BLaER1 treated with 17β-estradiol and CSF1 and Interleukin-3, amounts not matched to agents 10 nM and 100 nM (cell line): ENCODE data around the gene CPED1.

Source experiments
- H3K27ac ChIP-seq, 11 experiments: shearing (Covaris generic); formaldehyde crosslinking; 2 replicates each; pipeline ENCODE4 v1.8.1; 2022
- H3K27me3 ChIP-seq, 11 experiments: shearing (Covaris generic); formaldehyde crosslinking; 2 replicates each; pipeline ENCODE4 v1.8.1; 2022
- H3K36me3 ChIP-seq, 11 experiments: shearing (Covaris generic); formaldehyde crosslinking; 2 replicates each; pipeline ENCODE4 v1.8.1; 2022
- H3K4me1 ChIP-seq, 10 experiments: shearing (Covaris generic); formaldehyde crosslinking; 2 replicates each; pipeline ENCODE4 v1.8.1; 2022
- H3K4me2 ChIP-seq, 11 experiments: shearing (Covaris generic); formaldehyde crosslinking; 2 replicates each; pipeline ENCODE4 v1.8.1; 2022
- H3K4me3 ChIP-seq, 10 experiments: shearing (Covaris generic); formaldehyde crosslinking; 2 replicates each; pipeline ENCODE4 v1.8.1; 2022
- H3K9ac ChIP-seq, 11 experiments: shearing (Covaris generic); formaldehyde crosslinking; 2 replicates each; pipeline ENCODE4 v1.8.1; 2022
- H3K9me3 ChIP-seq, 11 experiments: shearing (Covaris generic); formaldehyde crosslinking; replicated peaks in 1 of 11; 2 replicates each; pipeline ENCODE4 v1.8.1; 2022
- H4K20me1 ChIP-seq, 11 experiments: shearing (Covaris generic); formaldehyde crosslinking; 2 replicates each; pipeline ENCODE4 v1.8.1; 2022
- Cebpa-rat ChIP-seq, 11 experiments: shearing (Covaris generic); IDR thresholded peaks; 2 replicates each; pipeline ENCODE4 v1.8.1; 2022

Gene CPED1

DNA sequence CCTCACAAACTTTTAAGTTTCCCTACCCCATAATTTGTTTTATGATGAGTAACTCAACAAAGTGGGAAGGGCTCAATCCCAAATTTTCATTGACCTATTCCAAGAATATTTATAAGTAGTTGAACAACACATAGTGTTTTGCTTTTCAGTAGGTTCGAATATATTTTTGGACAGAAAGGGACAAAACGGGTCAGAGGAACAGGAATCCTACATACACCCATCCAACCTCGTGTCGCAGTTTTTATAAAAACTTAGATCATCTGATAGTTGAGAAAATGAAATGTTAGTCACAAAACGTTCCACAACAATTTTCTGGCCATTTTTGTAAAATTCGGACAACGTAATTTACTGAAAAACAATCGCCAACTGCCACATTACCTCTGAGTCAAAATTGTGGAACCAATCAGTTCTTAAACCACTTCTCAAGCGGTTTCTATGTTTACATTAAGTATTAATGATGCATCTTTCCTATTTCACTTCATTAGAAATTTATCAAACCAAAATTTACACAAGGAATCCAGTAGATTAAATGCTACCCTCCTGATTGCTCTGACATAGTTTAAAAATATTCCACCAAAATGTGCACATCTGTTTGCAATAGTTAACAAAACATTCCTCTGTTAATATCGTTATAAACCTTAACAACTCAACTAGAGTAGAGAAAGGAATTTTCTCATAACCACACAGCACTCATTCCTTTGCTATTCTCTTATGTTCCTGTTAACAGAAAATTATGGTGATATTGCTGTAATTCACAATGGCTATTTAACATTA lies 346.6 kb downstream of the CPED1 start:
- Histone ChIP-seq H3K4me1 (peaks cover 13 to 34% (median 22%) of the 10 kb centered on the region in 10 experiments; a peak in 19 of 20 replicates), H3K36me3 (peaks cover 0 to 70% (median 31%) of the 10 kb centered on the region in 11 experiments; a peak in 13 of 22 replicates), H3K27me3 (peaks cover 69 to 89% (median 78%) of the 10 kb centered on the region in 11 experiments)

DNA sequence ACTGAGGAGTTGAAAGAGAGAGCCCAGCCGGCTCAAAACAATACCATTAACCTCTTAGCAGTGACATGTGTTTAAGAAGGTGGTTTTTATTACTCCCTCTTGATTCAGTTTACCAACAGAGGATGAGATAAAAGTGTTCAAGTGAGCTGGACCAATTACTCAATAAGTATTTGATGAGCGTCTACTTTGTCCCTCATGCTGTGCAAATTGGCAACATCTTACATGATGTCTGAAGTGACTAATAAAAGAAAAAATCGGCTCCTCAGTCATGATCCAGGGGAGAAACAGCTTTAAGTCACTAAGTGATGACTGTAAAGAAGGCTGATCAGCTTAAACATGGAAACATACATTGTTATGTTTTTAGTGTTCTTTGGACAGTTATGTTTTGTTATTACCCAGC lies 348.1 kb downstream of the CPED1 start:
- Histone ChIP-seq H3K9ac (peak overlapping the region in 10 of 11 experiments; percentile 24 to 80 (median 69); a peak in 19 of 22 replicates), H3K9me3 (no peaks in the 10 kb centered on the region), H3K27me3 (peaks cover 54 to 74% (median 63%) of the 10 kb centered on the region in 11 experiments)

More for the DNA sequence above, 346.6 kb downstream of the CPED1 start:
- peak overlapping the region; percentile 37 to 74 (median 63) for H3K4me2 ChIP-seq
- peak overlapping the region; percentile 72 to 81 (median 78) for H3K9ac ChIP-seq
- no peak for TF ChIP-seq Cebpa-rat (IDR thresholded peaks at IDR 0.05)
- peak overlapping the region; percentile 52 to 82 (median 77) for H3K27ac ChIP-seq
- H3K4me3 ChIP-seq: peak overlapping the region; percentile 29 to 75 (median 55)
- H4K20me1 ChIP-seq: peaks cover 0 to 62% (median 7%) of the 10 kb centered on the region in 11 experiments; a peak in 15 of 22 replicates
- H3K9me3 ChIP-seq: no peaks in the 10 kb centered on the region

GRCh38 chr7:121337398-121337797 lies 348.9 kb downstream of the CPED1 start:
- H3K4me1 ChIP-seq: peaks cover 13 to 39% (median 30%) of the 10 kb centered on the region in 10 experiments; a peak in 19 of 20 replicates
- peak overlapping the region in 5 of 10 experiments; percentile 29 to 75 (median 52); a peak in 7 of 20 replicates for H3K4me3 ChIP-seq
- H3K36me3 ChIP-seq: peaks cover 0 to 67% (median 30%) of the 10 kb centered on the region in 11 experiments; a peak in 19 of 22 replicates
- H3K9ac ChIP-seq: peak overlapping the region in 9 of 11 experiments; percentile 9 to 80 (median 70); a peak in 14 of 22 replicates
- no peak for TF ChIP-seq Cebpa-rat (IDR thresholded peaks at IDR 0.05)
- H4K20me1 ChIP-seq: peaks cover 0 to 39% (median 0%) of the 10 kb centered on the region in 11 experiments; a peak in 6 of 22 replicates
- H3K4me2 ChIP-seq: peak overlapping the region; percentile 54 to 71 (median 62); a peak in 20 of 22 replicates
- H3K27ac ChIP-seq: peak overlapping the region in 9 of 11 experiments; percentile 19 to 82 (median 65); a peak in 16 of 22 replicates
- no peaks in the 10 kb centered on the region for H3K9me3 ChIP-seq
- peaks cover 45 to 66% (median 54%) of the 10 kb centered on the region in 11 experiments for H3K27me3 ChIP-seq

More for the DNA sequence above, 348.1 kb downstream of the CPED1 start:
- peaks cover 13 to 34% (median 22%) of the 10 kb centered on the region in 10 experiments; a peak in 19 of 20 replicates for H3K4me1 ChIP-seq
- no peak for TF ChIP-seq Cebpa-rat (IDR thresholded peaks at IDR 0.05)
- peaks cover 0 to 47% (median 0%) of the 10 kb centered on the region in 11 experiments; a peak in 9 of 22 replicates for H4K20me1 ChIP-seq
- peak overlapping the region; percentile 54 to 71 (median 62) for H3K4me2 ChIP-seq
- peak overlapping the region in 8 of 10 experiments; percentile 9 to 75 (median 36); a peak in 13 of 20 replicates for H3K4me3 ChIP-seq
- peaks cover 0 to 66% (median 35%) of the 10 kb centered on the region in 11 experiments; a peak in 15 of 22 replicates for H3K36me3 ChIP-seq
- peak overlapping the region in 10 of 11 experiments; percentile 27 to 82 (median 62); a peak in 20 of 22 replicates for H3K27ac ChIP-seq

GRCh38 chr7:121339082-121339481 lies 350.6 kb downstream of the CPED1 start:
- peak overlapping the region in 7 of 11 experiments; percentile 26 to 80 (median 71); a peak in 9 of 22 replicates for H3K9ac ChIP-seq
- TF ChIP-seq Cebpa-rat (IDR thresholded peaks at IDR 0.05): peak in 2 of 11 experiments; percentile 26 to 68; a peak in 2 of 22 replicates
- H3K4me1 ChIP-seq: peaks cover 20 to 56% (median 44%) of the 10 kb centered on the region in 10 experiments; a peak in 19 of 20 replicates
- peaks cover 42 to 54% (median 50%) of the 10 kb centered on the region in 11 experiments for H3K27me3 ChIP-seq
- peak overlapping the region in 2 of 10 experiments; percentile 57 to 75; a peak in 2 of 20 replicates for H3K4me3 ChIP-seq
- peak overlapping the region in 9 of 11 experiments; percentile 19 to 82 (median 65); a peak in 16 of 22 replicates for H3K27ac ChIP-seq
- peak overlapping the region; percentile 54 to 71 (median 62) for H3K4me2 ChIP-seq
- peaks cover 0 to 70% (median 29%) of the 10 kb centered on the region in 11 experiments; a peak in 19 of 22 replicates for H3K36me3 ChIP-seq
- H3K9me3 ChIP-seq: no peaks in the 10 kb centered on the region
- peaks cover 0 to 37% (median 0%) of the 10 kb centered on the region in 11 experiments; a peak in 5 of 22 replicates for H4K20me1 ChIP-seq

- no peak for TF ChIP-seq Cebpa-rat (IDR thresholded peaks at IDR 0.05)
- Histone ChIP-seq H3K27me3 (peaks cover 15 to 28% (median 24%) of the 10 kb centered on the region in 11 experiments; a peak in 21 of 22 replicates), H3K9ac (no peak overlapping the region; a peak in 1 of 22 replicates), H4K20me1 (peaks cover 0 to 21% (median 0%) of the 10 kb centered on the region in 11 experiments; a peak in 4 of 22 replicates), H3K4me2 (peak overlapping the region in 8 of 11 experiments; percentile 3 to 41 (median 16); a peak in 11 of 22 replicates), H3K36me3 (peaks cover 8 to 62% (median 37%) of the 10 kb centered on the region in 11 experiments; a peak in 20 of 22 replicates), H3K4me1 (peaks cover 17 to 59% (median 48%) of the 10 kb centered on the region in 10 experiments; a peak in 19 of 20 replicates), H3K9me3 (no peaks in the 10 kb centered on the region), H3K27ac (peak overlapping the region in 7 of 11 experiments; percentile 1 to 51 (median 37); a peak in 7 of 22 replicates), H3K4me3 (no peak overlapping the region)
These were observed 353.4 kb downstream of the CPED1 start for GRCh38 chr7:121341933-121342332.

GRCh38 chr7:121342631-121343030 lies 354.1 kb downstream of the CPED1 start:
- TF ChIP-seq Cebpa-rat (IDR thresholded peaks at IDR 0.05): no peak
- Histone ChIP-seq H3K9me3 (no peaks in the 10 kb centered on the region), H3K27ac (peak overlapping the region in 7 of 11 experiments; percentile 1 to 51 (median 37); a peak in 9 of 22 replicates), H3K27me3 (peaks cover 9 to 21% (median 17%) of the 10 kb centered on the region in 11 experiments; a peak in 18 of 22 replicates), H3K4me2 (peak overlapping the region in 8 of 11 experiments; percentile 3 to 41 (median 15); a peak in 10 of 22 replicates), H4K20me1 (peaks cover 0 to 16% (median 0%) of the 10 kb centered on the region in 11 experiments; a peak in 3 of 22 replicates), H3K4me1 (peaks cover 16 to 59% (median 47%) of the 10 kb centered on the region in 10 experiments; a peak in 19 of 20 replicates), H3K36me3 (peaks cover 14 to 62% (median 40%) of the 10 kb centered on the region in 11 experiments; a peak in 20 of 22 replicates), H3K4me3 (no peak overlapping the region), H3K9ac (peak overlapping the region in 1 of 11 experiments; percentile 2; a peak in 1 of 22 replicates)

GRCh38 chr7:121343302-121343701 lies 354.8 kb downstream of the CPED1 start:
- peak overlapping the region in 8 of 11 experiments; percentile 2 to 62 (median 30); a peak in 9 of 22 replicates for H3K4me2 ChIP-seq
- peaks cover 14 to 56% (median 38%) of the 10 kb centered on the region in 11 experiments; a peak in 20 of 22 replicates for H3K36me3 ChIP-seq
- peaks cover 3 to 14% (median 10%) of the 10 kb centered on the region in 11 experiments; a peak in 18 of 22 replicates for H3K27me3 ChIP-seq
- no peak overlapping the region for H3K4me3 ChIP-seq
- H4K20me1 ChIP-seq: peaks cover 0 to 10% (median 0%) of the 10 kb centered on the region in 11 experiments; a peak in 2 of 22 replicates
- no peaks in the 10 kb centered on the region for H3K9me3 ChIP-seq
- 0 out of 22 replicates have a peak overlapping the region, but pooled peaks of 1 of the 11 experiments have one; percentile 25 for H3K9ac ChIP-seq
- no peak for TF ChIP-seq Cebpa-rat (IDR thresholded peaks at IDR 0.05)
- H3K27ac ChIP-seq: peak overlapping the region in 6 of 11 experiments; percentile 33 to 63 (median 44); a peak in 7 of 22 replicates
- H3K4me1 ChIP-seq: peaks cover 9 to 52% (median 41%) of the 10 kb centered on the region in 10 experiments; a peak in 19 of 20 replicates
